K562 (cell line): ENCODE results near the gene NIPAL3. TPM values are rescaled to one million over a fixed set of nuclear protein-coding genes. Genes with fewer than 3 reads are reported as not detected.
A peak's percentile ranks its signal among the peaks of the same experiment; 100 is the strongest.

Experiments
- ATAC-seq: fragments of 200-7000 bp; cut with Tn5 transposase; 3 replicates; pipeline ENCODE4 v1.9.1; 2020; ENCODE audit warnings: moderate library complexity
- BruUV-seq: library from RNA; stranded (reverse); fragments of 400-500 nt; replicated peaks from 2 replicates; lab custom pipeline; 2021; lab: Mats Ljungman, UMichigan
- CTCF ChIA-PET: fragments of 300-600 bp; formaldehyde crosslinking; extraction: SDS; loops from one replicate; lab custom pipeline; 2021; ENCODE audit warnings: low intra/inter-chr PET ratio; lab: Yijun Ruan, JAX
- POLR2A ChIA-PET: fragments of 300-600, 350-650 bp; sonication (Branson Sonifier 250); formaldehyde crosslinking; extraction: SDS; loops from one replicate; lab custom pipeline; 2021; ENCODE audit warnings: antibody characterized with exemption, inconsistent platforms; lab: Yijun Ruan, JAX
- DNase-seq, 4 experiments: peaks; one replicate each; pipeline versions ENCODE4 v3.0.0 to v3.0.0-alpha.2; 2011 to 2018; ENCODE audit warnings: low spot score in 3 of 4, mixed read lengths in 3 of 4; ENCODE audit errors: extremely low read depth in 1 of 4
- FAIRE-seq: peaks from 2 replicates; lab custom pipeline; 2011; peaks lifted over from hg19 to GRCh38; lab: Jason Lieb, UNC
- H2AFZ ChIP-seq: 2 replicates; pipeline ENCODE4 v1.6.0; 2011; ENCODE audit warnings: low read depth, low read length, control low read depth, inconsistent platforms
- H3K27ac ChIP-seq: fragments of 200-600 bp; 3 replicates; pipeline ENCODE4 v1.8.0; 2011; ENCODE audit warnings: low read depth, mild to moderate bottlenecking, control low read depth, inconsistent platforms, low read length, moderate library complexity, mixed read lengths; ENCODE audit errors: extremely low read depth
- H3K27me3 ChIP-seq, 2 experiments: fragments of 300-600 bp in 1 of 2; 2 replicates in 1 of 2; 3 replicates in 1 of 2; pipeline versions ENCODE4 v1.6.0 to v1.8.0; 2011; ENCODE audit warnings: inconsistent platforms in 2 of 2, low read length in 2 of 2, mild to moderate bottlenecking in 1 of 2, mixed read lengths in 1 of 2, moderate library complexity in 1 of 2; ENCODE audit not compliant: control insufficient read depth in 2 of 2, insufficient read depth in 2 of 2
- H3K36me3 ChIP-seq: fragments of 300-600 bp; 3 replicates; pipeline ENCODE4 v1.8.0; 2011; ENCODE audit warnings: mild to moderate bottlenecking, low read length, inconsistent platforms; ENCODE audit not compliant: control insufficient read depth, insufficient read depth
- H3K4me1 ChIP-seq, 2 experiments: fragments of 200-600 bp in 1 of 2; replicated peaks in 1 of 2; 2 replicates in 1 of 2; 3 replicates in 1 of 2; pipeline versions ENCODE4 v1.5.1 to v1.8.0; 2011; ENCODE audit warnings: inconsistent platforms in 2 of 2, low read length in 2 of 2, mild to moderate bottlenecking in 1 of 2, mixed read lengths in 1 of 2, moderate library complexity in 1 of 2; ENCODE audit not compliant: control insufficient read depth in 2 of 2, insufficient read depth in 2 of 2
- H3K4me2 ChIP-seq: 2 replicates; pipeline ENCODE4 v1.6.1; 2011; ENCODE audit warnings: low read length, control low read depth, inconsistent platforms, mixed read lengths; ENCODE audit not compliant: insufficient read depth
- H3K4me3 ChIP-seq: fragments of 200-600 bp; sonication (generic), shearing (Covaris generic); 2 replicates; pipeline ENCODE4 v1.5.1; 2016; ENCODE audit warnings: control low read depth, inconsistent platforms
- H3K79me2 ChIP-seq: fragments of 200-600 bp; 3 replicates; pipeline ENCODE4 v1.8.0; 2011; ENCODE audit warnings: low read length, inconsistent platforms; ENCODE audit not compliant: control insufficient read depth, insufficient read depth
- H3K9ac ChIP-seq, 2 experiments: 2 replicates each; pipeline versions ENCODE4 v1.6.0 to v1.6.1; 2011; ENCODE audit warnings: low read depth in 2 of 2, low read length in 2 of 2, control low read depth in 1 of 2, inconsistent platforms in 1 of 2, mild to moderate bottlenecking in 1 of 2, mixed read lengths in 1 of 2; ENCODE audit not compliant: insufficient read depth in 1 of 2
- H3K9me1 ChIP-seq: one replicate; pipeline ENCODE4 v1.6.0; 2011; ENCODE audit warnings: inconsistent platforms, mild to moderate bottlenecking, low read length, moderate library complexity; ENCODE audit not compliant: control insufficient read depth, insufficient read depth
- H3K9me3 ChIP-seq: replicated peaks from 2 replicates; pipeline ENCODE4 v1.5.1; 2011; ENCODE audit warnings: low read depth, low read length, inconsistent platforms; ENCODE audit not compliant: control insufficient read depth, insufficient read depth
- H4K20me1 ChIP-seq: replicated peaks from 2 replicates; pipeline ENCODE4 v1.6.1; 2011; ENCODE audit warnings: low read length, inconsistent platforms, mixed read lengths; ENCODE audit not compliant: control insufficient read depth, insufficient read depth
- BCOR ChIP-seq: fragments of 450-650 bp; IDR thresholded peaks from 2 replicates; pipeline ENCODE4 v1.6.1; 2016
- CREB3L1 ChIP-seq: fragments of 450-650 bp; IDR thresholded peaks from 2 replicates; pipeline ENCODE4 v1.6.1; 2014; ENCODE audit warnings: low read depth, mild to moderate bottlenecking, moderate library complexity, borderline replicate concordance
- FOXK1 ChIP-seq: sonication (generic); formaldehyde crosslinking; IDR thresholded peaks from 2 replicates; pipeline ENCODE4 v1.8.0; 2022; ENCODE audit warnings: missing genetic modification reagents, mild to moderate bottlenecking, borderline replicate concordance
- KDM1A ChIP-seq, 2 experiments: fragments of 450-650 bp; IDR thresholded peaks; 2 replicates each; pipeline ENCODE4 v1.6.1; 2016; ENCODE audit warnings: mild to moderate bottlenecking in 2 of 2
- RBM25 ChIP-seq: fragments of 200-400 bp; formaldehyde crosslinking; IDR thresholded peaks from 2 replicates; pipeline ENCODE4 v1.6.1; 2018; ENCODE audit warnings: low read length, low read depth, moderate library complexity; ENCODE audit not compliant: severe bottlenecking
- RCOR1 ChIP-seq, 2 experiments: IDR thresholded peaks; 2 replicates each; pipeline ENCODE4 v1.6.1; 2012; ENCODE audit warnings: low read depth in 2 of 2, low read length in 2 of 2, borderline replicate concordance in 1 of 2, improper control_type of control experiment in 1 of 2
- WGBS: fragments of 100-300 bp; shearing (Covaris generic); methylation state at CpG from one replicate; pipeline ENCODE4 v1.1.6; 2016; ENCODE audit warnings: low coverage, mixed read lengths; ENCODE audit not compliant: insufficient coverage; ENCODE audit errors: missing lambda C conversion rate; 5-methylcytosine and 5-hydroxymethylcytosine counted together
- in situ Hi-C: fragments of 300-500 bp; cut with MboI; formaldehyde crosslinking; loops from 4 replicates; pipeline ENCODE4 v1.15.0; 2018; ENCODE audit warnings: inconsistent platforms, mixed read lengths
- intact Hi-C: fragments of 100-400 bp; cut with micrococcal nuclease; formaldehyde crosslinking; loops from 2 replicates; pipeline ENCODE4 v1.14.2; 2022
- polyA plus RNA-seq, 8 experiments: library from polyadenylated mRNA; depleted of rRNA in 4 of 8; stranded (reverse) in 5 of 8; unstranded in 3 of 8; fragments of >200 nt; fragmentation: Nextera tagmentation in 2 of 8; fragmentation: Illumina TruSeq in 1 of 8; extraction: Ambion mirVana in 2 of 8; extraction: Trizol in 1 of 8; gene quantifications; 2 replicates each; pipeline versions ENCODE4 v1.2.1 to v1.2.3, GENCODE V29; 2011 to 2014; ENCODE audit warnings: inconsistent platforms in 1 of 8, missing spikeins in 1 of 8
- total RNA-seq, 7 experiments: library from RNA; depleted of rRNA in 6 of 7; stranded (reverse); fragments of >200 nt in 6 of 7; fragmentation: Illumina TruSeq in 2 of 7; extraction: Trizol in 2 of 7; gene quantifications; 2 replicates each; pipeline versions ENCODE4 v1.2.1 to v1.2.3, GENCODE V29; 2011 to 2021; ENCODE audit warnings: low replicate concordance in 1 of 7

The NIPAL3 gene
- total and polyA plus RNA-seq, 9 of the 15 experiments (the other 6 are each of a cell fraction or from before 2014, with no cell fraction given), result 10.5 to 26.3 (median 16.0) TPM

DNA sequence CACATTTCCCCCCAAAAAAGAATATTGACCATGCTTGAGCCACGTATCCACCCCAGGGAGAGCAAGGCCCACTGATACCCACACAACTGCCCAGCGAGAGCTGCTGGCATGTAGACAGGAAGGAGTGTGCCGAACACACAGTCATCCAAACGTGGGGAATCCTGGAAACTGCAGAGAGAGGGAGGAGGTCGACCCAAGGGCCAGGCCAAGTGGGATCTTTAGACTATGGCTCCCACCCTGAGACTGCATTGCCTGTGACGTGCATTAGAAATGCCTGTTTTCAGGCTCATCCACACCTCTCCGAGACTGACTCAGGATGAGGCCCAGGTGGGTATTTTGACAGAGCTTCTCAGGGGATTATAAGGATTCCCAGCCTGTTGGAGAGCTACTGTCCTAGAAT, 25.9 kb downstream of the NIPAL3 start (continued):
- no peak for TF ChIP-seq CREB3L1

DNA sequence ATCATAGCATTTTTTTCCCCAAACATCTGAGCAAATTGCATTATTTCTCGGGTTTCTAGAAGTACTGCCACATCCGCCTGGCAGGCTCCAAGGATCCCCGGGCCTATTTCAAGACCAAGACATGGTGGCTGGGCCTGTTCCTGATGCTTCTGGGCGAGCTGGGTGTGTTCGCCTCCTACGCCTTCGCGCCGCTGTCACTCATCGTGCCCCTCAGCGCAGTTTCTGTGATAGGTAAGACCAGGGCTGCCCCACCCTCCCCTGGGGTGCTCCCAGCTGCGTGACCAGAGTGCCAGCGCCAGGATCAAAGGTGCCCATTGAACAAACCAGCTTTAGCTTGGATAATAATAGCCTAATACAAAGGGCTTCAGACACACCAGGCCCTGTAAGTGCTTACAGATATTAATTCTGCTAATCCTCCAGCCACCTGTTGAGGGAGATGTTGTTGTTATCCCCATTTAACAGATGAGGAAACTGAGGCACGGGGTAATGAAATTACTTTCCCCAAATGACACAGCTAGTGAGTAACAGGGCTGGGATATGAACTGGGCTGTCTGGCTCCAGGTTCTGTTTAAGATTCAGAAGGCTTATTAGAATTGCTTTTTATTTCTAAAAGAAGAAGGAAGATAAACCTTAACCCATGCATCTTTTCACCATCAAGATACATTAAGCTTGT, 26.5 kb downstream of the NIPAL3 start:
- Histone ChIP-seq H3K27ac (no peak overlapping the region), H3K9me3 (no peaks in the 10 kb centered on the region), H4K20me1 (0 out of 2 replicates have a peak, but pooled peaks cover 3% of the 10 kb centered on the region), H3K27me3 (no peaks in the 10 kb centered on the region), H3K4me1 (peaks cover 9 to 19% of the 10 kb centered on the region in 2 experiments; a peak in 4 of 5 replicates), H3K4me3 (no peak overlapping the region), H3K36me3 (peaks cover 41% of the 10 kb centered on the region), H3K79me2 (peaks cover 4% of the 10 kb centered on the region; the same call in 1 of the 3 replicates), H3K9ac (no peak overlapping the region), H3K9me1 (no peaks in the 10 kb centered on the region), H3K4me2 (no peak overlapping the region), H2AFZ (no peak overlapping the region)
- intact Hi-C loops, result no loop called here
- TF ChIP-seq KDM1A (IDR thresholded peaks at IDR 0.05) (peak in 1 of 2 experiments; percentile 39; a peak in 1 of 4 replicates), FOXK1 (CRISPR knock-in tag) (no peak), BCOR (peak; percentile 68; the same call in 1 of the 2 replicates), RCOR1 (IDR thresholded peaks at IDR 0.05; ENCODE audit: borderline replicate concordance in 1 of 2, low read depth in 2 of 2, low read length in 2 of 2) (peak in 1 of 2 experiments; percentile 27; a peak in 1 of 4 replicates), RBM25 (peak; percentile 76)
- in situ Hi-C loops, result no loop called here
- ChIA-PET POLR2A (interaction anchor here (0.8 to 1.5 kb wide), 8 partner anchors 10 to 280 kb away, joined by 3 to 8 read pairs (median 4); no protein-coding TSS in a partner anchor), CTCF (no interaction called here)
- no TSS peak for BruUV-seq
- WGBS, result 87% methylated on average over 14 of the region's 14 CpGs
- no peak for FAIRE-seq
- DNase-seq, result no peak
- ATAC-seq, result no peak
